GM18873 (cell line): ENCODE results near the gene PBX3.

Experiments used
- ATAC-seq: cut with Tn5 transposase; IDR thresholded peaks from one replicate; pipeline ENCODE4 v1.9.1; 2021; ENCODE audit warnings: mild to moderate bottlenecking, moderate library complexity, moderate number of reproducible peaks; ENCODE audit not compliant: unreplicated experiment, low FRiP score

PBX3 gene

GRCh38 chr9:125854553-125855275 is 107.5 kb downstream of the PBX3 start:
- no peak for ATAC-seq

GRCh38 chr9:125856331-125856730 is 109.2 kb downstream of the PBX3 start:
- ATAC-seq: no peak

GRCh38 chr9:125861405-125862058 is 114.4 kb downstream of the PBX3 start:
- ATAC-seq: no peak

- no peak for ATAC-seq
Measured at GRCh38 chr9:125863923-125864322, 116.8 kb downstream of the PBX3 start.

GRCh38 chr9:125867751-125868415 is 120.7 kb downstream of the PBX3 start:
- ATAC-seq: no peak

GRCh38 chr9:125878164-125878631 is 131.0 kb downstream of the PBX3 start:
- ATAC-seq: no peak

GRCh38 chr9:125881042-125881441 is 133.9 kb downstream of the PBX3 start:
- ATAC-seq: no peak

- ATAC-seq: no peak
Measured at GRCh38 chr9:125883565-125884217, 136.5 kb downstream of the PBX3 start.

GRCh38 chr9:125884218-125884595 is 137.0 kb downstream of the PBX3 start:
- ATAC-seq: no peak

- no peak for ATAC-seq
Measured at GRCh38 chr9:125885405-125886034, 138.3 kb downstream of the PBX3 start.

- ATAC-seq: no peak
Measured at GRCh38 chr9:125886365-125886764, 139.2 kb downstream of the PBX3 start.

- no peak for ATAC-seq
Measured at GRCh38 chr9:125887172-125887571, 140.0 kb downstream of the PBX3 start.

GRCh38 chr9:125888211-125888610 is 141.0 kb downstream of the PBX3 start:
- no peak for ATAC-seq

GRCh38 chr9:125889112-125889475 is 141.9 kb downstream of the PBX3 start:
- no peak for ATAC-seq

- ATAC-seq: no peak
Measured at GRCh38 chr9:125889476-125890419, 142.6 kb downstream of the PBX3 start.

GRCh38 chr9:125890826-125891225 is 143.7 kb downstream of the PBX3 start:
- no peak for ATAC-seq

GRCh38 chr9:125893277-125893676 is 146.1 kb downstream of the PBX3 start:
- ATAC-seq: no peak

- ATAC-seq: no peak
Measured at GRCh38 chr9:125894566-125894965, 147.4 kb downstream of the PBX3 start.

GRCh38 chr9:125896404-125896803 is 149.2 kb downstream of the PBX3 start:
- no peak for ATAC-seq

- no peak for ATAC-seq
Measured at GRCh38 chr9:125896964-125897363, 149.8 kb downstream of the PBX3 start.
